NCI-H460 (cell line): Measurements from ENCODE around the gene CYB5R3. TPM values are rescaled to one million over a fixed set of nuclear protein-coding genes. Genes with fewer than 3 reads are reported as not detected.
"Not testable (repeated sequence)": the region's sequence is repeated elsewhere in the genome, so short reads cannot be mapped to it uniquely, and the experiment has no call there.

Experiments
- DNase-seq: peaks from one replicate; pipeline ENCODE4 v3.0.0-alpha.2; 2016; ENCODE audit warnings: low read depth; ENCODE audit errors: extremely low read depth
- small RNA-seq, 2 experiments: library from RNA; depleted of rRNA; stranded (forward); fragments of <200 nt; gene quantifications; one replicate each; pipeline ENCODE3, GENCODE V24; 2014
- total RNA-seq: library from RNA; depleted of rRNA; stranded (reverse); fragments of >200 nt; shearing (Covaris generic); gene quantifications from 2 replicates; pipeline ENCODE4 v1.2.3, GENCODE V29; 2014; rRNA removed

CYB5R3 gene
- total RNA-seq, 1 experiment from 2014 or later, result 29.5 TPM

DNA sequence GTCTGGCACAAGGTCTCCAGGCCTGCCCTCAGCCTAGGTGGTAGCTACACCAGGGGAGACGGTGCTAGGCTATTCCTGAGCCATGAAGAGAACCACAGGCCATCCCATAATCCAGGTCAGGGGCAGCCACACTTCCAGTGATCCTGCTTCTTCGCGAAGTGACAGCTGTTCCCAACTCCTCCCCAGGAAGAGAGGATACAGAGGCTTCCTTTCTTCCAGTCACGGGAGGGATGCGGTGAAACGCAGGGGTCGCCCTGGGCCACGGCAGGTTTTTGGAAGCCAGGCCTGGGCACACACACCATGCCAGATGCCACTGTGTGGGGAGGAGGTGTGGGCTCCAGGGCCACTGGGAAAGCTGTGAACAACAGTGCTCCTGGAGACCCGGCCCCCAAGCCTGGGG lies 72.1 kb downstream of the CYB5R3 start:
- not testable (repeated sequence) for DNase-seq

- DNase-seq, result not testable (repeated sequence)
These were observed 73.1 kb downstream of the CYB5R3 start for GRCh38 chr22:42575996-42576574.

DNA sequence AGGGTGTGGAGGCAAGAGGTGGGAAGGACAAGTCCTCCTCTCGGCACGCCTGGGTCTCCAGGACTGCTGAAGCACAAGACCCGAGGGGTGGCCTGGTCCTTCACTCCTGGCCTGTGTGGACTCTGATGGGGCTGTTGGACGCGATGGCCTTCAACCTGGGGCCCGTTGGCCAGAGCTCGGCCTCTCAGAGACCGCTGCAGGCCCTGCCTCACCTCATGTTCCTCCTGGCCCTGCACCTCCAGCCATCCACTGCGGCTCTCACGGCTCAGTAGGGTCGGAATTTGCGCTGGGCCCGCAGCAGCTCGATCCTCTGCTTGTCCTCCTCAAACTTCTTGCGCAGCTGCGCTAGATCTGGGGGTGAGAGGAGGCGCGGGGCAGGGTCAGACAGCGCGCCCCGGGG lies 74.7 kb downstream of the CYB5R3 start:
- not testable (repeated sequence) for DNase-seq

DNA sequence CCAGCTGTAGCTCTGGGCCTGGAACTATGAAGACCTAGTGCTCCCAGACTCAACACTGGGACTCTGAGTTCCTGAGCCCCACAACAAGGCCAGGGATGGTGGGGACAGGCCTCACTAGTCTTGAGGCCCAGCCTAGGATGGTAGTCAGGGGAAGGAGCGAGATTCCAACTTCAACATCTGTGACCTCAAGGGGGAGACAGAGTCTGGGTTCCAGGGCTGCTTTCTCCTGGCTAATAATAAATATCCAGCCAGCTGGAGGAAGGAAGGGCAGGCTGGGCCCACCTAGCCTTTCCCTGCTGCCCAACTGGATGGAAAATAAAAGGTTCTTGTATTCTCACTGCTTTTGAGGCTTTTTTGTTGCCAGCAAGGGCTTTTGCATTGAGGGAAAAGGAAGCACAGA lies 75.1 kb downstream of the CYB5R3 start:
- not testable (repeated sequence) for DNase-seq

- DNase-seq, result not testable (repeated sequence)
These were observed 78.1 kb downstream of the CYB5R3 start for GRCh38 chr22:42571068-42571467.

DNA sequence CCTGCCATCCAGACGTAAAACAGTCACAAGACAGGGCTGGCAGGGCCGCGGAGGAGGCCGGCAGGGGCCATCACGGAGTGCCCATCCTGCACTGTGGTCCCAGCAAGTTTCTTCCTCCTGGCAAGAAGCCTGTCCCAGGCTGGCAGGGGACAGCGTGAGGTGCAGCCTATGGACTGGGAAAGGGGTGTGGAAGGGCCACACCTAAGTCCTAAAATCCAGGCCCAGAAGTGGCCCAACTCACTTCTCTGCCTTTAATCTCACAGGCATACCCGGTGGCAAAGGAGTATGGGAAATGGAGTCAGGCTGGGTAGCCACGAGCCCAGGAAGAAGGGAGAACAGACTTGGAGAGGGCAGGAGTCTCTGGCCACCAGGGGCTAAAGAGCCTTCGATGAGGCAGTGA lies 78.6 kb downstream of the CYB5R3 start:
- DNase-seq, result not testable (repeated sequence)

- not testable (repeated sequence) for DNase-seq
These were observed 81.2 kb downstream of the CYB5R3 start for GRCh38 chr22:42567950-42568349.

Small RNA genes lying within 50 kb of the gene (small RNA-seq; reads per million reads assigned to genes)
- gene RNU6-513P, result 0 reads per million in 2 experiments

Other genes with a start within 250 kb of the CYB5R3 start
- gene NFAM1, start 217.0 kb downstream of the CYB5R3 start, total RNA-seq, result not detected in 2 replicates
- gene RRP7A, start 129.6 kb downstream of the CYB5R3 start, total RNA-seq, result 16.8 and 20.3 TPM in 2 replicates
- 1.4 and 2.1 TPM in 2 replicates for gene SERHL2, start 95.4 kb downstream of the CYB5R3 start, total RNA-seq
- 15.1 and 20.1 TPM in 2 replicates for gene POLDIP3, start 34.5 kb downstream of the CYB5R3 start, total RNA-seq
- 0.54 TPM in 1 of 2 replicates, not detected in the other for gene ATP5MGL, start 8.8 kb downstream of the CYB5R3 start, total RNA-seq
- gene A4GALT, start 71.5 kb upstream of the CYB5R3 start, total RNA-seq, result 9.8 and 10.4 TPM in 2 replicates
- gene ARFGAP3, start 207.9 kb upstream of the CYB5R3 start, total RNA-seq, result 22.4 and 23.1 TPM in 2 replicates